DMS153 (cell line): ENCODE measurements around the gene DNTTIP2.
"Not testable (repeated sequence)": the region's sequence is repeated elsewhere in the genome, so short reads cannot be mapped to it uniquely, and the experiment has no call there.

Experiments
- DNase-seq: peaks from one replicate; lab custom pipeline; 2025; lab: John Stamatoyannopoulos, UW

Gene DNTTIP2

DNA sequence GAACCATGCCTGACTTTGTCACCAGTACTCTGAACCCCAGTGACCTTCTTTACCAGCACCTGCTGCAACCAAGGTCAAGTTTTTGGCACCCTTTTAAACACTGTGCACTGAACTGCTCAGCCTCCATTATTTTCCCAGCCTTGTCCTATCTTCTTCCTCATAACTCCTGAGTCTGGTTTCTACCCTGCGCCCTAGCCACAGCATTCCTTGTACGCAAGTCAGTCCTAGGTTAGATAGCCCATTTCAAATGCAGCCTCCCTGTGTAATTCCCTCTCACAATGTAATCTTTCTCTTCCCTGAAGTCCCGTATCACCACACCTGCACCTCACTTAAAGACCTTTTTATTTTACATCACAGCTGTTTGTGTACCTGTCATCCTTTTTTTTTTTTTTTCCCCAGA, 37.2 kb downstream of the DNTTIP2 start:
- no peak for DNase-seq

DNA sequence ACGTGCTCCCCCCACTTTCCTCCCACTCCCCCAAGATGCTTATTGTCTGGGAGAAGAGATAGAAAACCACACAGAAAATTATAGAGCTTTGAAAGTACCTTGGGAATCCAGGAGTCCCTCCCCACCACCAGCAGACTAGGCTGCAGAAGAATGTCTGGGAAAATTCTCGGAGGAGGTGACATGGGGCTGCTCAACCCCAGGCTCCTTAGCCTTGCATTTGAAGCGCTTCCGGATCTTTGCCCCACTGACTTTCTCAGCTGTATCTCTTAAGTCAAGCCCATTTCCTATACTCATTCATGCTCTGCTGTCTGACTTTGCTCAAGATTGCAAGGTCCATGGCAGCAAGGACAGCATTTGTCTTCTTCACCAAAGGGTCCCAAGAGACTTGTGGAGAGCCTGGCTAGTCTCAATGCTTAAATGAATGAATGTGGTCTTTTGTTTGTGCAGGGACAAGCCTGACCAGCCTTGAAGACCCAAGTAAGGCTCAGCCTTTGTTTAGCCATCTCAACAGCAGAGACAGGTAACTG, 38.0 kb downstream of the DNTTIP2 start:
- no peak for DNase-seq

DNA sequence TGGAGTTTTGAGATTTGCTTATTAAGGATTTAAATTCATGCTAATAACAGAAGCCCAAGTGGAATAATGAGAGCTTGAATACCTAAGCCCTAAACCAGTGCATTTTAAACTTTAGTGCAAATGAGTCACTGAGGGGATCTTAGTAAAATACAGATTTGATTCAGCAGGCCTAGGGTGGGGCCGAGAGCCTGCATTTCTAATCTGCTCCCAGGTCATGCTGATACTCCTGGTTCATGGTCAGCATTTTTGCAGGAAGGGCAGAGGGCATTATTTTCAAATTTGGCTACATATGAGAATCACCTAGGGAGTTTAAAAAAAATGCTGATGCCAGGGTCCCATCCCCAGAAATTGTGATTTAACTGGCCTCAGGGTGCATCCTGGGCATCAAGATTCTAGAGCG, 39.3 kb downstream of the DNTTIP2 start:
- DNase-seq = no peak

DNA sequence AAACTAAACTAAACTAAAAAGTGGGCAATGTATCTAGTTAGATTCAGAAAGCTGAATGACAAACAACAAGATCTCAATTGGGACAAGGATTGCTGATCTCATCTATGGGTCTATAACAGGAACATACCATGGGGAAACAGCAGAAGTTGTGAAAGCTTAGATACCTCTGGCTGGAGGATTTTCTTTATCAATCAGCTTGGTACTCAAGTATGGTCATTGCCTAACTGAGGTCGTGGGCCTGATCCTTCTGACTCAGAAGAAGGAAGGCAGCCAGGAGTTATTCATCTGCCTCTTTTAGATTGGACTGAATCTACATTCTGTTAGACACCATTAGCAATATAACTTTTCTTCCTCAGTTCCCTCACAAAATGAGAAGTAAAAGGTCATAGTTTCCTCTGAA, 39.7 kb downstream of the DNTTIP2 start:
- DNase-seq = no peak

DNA sequence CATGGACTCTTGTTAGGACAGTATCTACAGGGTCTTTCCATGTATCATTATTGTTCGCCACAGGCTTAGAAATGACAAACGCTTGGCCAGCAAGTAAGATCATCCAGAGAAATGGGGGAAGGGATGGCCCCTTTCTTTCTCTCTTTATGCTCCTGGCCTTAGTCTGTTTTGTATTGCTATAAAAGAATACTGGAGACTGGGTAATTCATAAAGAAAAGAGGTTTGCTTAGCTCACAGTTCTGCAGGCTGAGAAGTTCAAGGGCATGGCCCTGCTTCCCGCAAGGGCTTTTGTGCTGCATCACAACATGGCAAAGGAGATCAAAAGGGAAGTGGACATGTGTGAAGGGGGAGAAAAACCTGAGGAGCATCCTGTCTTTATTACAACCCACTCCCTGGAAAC, 41.0 kb downstream of the DNTTIP2 start:
- no peak for DNase-seq

DNA sequence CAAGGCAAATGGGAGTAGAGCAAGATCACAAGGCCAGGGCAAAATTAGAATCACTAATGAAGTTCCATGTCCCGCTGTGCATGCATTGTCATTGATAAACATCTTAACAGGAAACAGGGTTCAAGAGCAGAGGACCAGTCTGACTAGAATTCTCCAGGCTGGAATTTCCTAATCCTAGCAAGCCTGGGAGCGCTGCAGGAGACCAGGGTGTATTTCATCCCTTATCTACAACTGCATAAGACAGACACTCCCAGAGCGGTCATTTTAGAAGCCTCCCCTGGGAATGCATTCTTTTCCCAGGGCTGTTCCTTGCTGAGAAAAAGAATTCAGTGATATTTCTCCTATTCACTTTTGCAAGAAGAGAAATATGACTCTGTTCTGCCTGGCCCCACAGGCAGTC, 45.7 kb downstream of the DNTTIP2 start:
- not testable (repeated sequence) for DNase-seq

DNA sequence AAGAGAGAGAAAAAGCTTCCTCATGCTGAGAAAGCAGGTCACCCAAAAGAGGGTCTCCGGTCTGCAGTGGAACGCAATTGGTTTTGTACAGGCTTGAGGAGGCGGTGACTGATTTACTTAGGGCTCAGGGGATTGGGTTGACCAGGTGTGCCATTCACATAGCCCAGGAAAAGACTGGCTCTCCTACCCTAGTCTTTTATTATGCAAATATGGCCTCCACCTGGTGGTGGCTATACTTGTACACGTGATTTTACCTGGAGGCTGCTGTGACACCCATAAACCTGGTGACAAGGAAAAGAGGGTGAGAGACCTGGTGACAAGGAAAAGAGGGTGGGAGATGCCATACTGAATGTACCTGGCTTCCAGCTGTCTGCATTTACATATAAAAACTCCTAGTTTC, 49.9 kb downstream of the DNTTIP2 start:
- DNase-seq = no peak

DNA sequence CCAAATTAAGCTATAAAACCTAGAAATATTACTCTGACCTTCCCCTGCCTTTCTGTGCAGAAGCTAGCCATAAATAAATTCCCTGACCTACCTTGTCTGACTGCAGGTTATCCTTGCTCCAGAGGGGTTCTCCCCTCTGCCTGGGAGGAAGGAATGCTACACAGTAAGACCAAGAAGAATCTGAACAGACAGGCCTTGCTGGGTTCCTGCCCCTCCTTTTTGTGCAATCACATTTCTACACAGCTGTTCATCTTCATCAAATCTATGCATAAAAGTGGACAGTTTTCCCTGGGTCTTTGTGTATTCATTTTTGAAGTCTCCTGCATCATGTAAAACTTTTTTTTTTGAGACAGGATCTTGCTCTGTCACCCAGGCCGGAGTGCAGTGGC, 50.6 kb downstream of the DNTTIP2 start:
- no peak for DNase-seq

DNA sequence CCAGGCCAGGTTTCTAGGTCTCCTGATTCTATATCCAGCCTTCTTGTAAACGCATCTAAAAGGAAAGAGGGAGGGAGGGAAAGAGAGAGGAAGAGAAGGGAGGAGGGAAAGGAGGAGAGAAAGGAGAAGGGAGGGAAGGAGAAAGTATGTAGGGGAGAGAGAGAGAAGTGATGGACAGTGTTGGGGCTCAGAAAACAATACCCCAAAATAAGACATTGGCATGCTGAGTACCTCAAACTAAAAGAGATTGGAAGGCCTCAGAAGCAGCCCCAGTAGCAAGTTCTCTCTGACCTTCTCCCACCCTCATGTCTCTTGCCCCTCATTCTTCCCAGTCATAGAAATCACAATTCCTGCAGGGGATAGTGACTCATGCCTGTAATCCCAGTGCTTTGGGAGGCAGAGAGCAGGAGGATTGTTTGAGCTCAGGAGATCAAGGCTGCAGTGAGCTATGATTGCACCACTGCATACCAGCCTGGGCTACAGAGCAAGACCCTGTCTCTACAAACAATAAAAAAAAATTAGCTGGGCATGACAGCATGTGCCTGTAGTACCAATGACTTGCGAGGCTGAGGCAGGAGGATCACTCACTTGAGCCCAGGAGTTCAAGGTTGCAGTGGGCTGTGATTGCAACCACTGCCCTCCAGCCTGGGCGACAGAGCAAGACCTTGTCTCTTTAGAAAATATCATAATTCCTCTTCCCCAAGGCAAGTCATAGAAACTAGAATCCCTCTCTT, 51.2 kb downstream of the DNTTIP2 start:
- DNase-seq = no peak

DNA sequence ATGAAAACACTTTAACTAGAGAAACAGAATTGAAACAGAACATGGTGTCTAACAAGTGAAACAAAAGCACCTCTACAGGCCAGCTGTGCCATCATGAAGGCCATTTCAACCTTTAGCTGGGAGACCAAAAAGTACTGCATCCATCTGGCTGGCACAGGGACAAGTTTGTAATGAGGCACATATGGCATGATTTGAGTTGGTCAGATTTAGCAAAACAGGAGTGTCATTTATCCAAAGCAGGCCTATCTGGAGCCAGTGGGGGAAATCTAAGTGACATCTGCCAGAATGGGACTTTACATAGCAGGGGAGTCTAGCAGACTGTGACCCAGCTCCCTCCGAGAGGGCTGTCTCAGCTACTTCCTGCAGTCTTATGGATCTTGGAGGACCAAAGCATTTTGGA, 51.9 kb downstream of the DNTTIP2 start:
- DNase-seq = no peak

DNA sequence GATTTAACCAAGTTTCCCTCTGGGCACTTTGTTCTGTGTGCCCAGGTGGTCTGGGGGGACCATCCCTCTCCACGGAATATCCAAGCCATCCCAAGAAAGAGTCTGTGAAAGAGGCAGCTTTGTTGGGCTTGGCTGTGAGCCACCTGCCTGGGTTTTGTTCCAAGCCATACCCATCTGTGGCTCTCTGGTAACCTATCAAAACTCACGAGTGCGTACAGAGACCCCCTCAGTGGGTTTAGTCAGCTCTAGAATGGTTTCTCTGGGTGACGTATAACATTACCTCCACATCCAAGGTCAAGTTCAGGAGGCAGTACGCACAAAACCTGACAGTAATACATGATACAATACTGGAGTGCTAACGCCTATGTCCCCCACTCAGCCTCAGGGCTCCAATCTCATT, 54.2 kb downstream of the DNTTIP2 start:
- DNase-seq = no peak

DNA sequence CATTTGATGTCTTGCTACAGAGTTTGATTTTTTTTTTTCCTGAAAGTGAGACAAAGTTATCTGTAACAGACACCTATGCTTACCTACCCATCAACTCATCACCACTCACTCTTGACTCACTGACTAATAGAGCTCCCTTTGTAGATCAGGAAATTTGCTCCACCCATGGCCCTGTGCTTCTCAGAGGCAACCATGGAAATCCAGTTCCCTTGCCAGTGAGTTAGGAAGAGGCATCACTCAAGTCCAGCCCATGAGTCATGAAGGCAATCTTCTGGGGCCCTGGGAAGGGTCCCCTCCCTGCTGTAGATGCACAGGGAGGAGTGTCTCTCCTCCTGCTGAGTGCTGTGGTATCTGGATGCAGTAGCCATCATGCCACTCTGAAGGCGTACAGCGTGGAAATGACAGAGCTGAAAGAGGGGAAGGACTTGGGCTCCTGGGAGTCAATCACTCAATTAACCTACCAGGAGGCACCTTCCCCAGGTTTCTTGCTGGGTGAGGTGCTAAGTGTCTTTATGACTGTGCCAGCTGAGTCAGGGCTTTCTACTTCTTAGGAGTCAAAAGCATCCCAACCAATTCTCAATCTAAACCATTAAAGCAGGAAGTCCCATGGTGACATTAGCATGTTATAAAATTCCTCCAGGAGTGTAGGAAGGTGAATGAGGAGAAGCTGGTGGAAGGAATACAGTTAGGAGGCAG, 56.1 kb downstream of the DNTTIP2 start:
- DNase-seq = no peak

DNA sequence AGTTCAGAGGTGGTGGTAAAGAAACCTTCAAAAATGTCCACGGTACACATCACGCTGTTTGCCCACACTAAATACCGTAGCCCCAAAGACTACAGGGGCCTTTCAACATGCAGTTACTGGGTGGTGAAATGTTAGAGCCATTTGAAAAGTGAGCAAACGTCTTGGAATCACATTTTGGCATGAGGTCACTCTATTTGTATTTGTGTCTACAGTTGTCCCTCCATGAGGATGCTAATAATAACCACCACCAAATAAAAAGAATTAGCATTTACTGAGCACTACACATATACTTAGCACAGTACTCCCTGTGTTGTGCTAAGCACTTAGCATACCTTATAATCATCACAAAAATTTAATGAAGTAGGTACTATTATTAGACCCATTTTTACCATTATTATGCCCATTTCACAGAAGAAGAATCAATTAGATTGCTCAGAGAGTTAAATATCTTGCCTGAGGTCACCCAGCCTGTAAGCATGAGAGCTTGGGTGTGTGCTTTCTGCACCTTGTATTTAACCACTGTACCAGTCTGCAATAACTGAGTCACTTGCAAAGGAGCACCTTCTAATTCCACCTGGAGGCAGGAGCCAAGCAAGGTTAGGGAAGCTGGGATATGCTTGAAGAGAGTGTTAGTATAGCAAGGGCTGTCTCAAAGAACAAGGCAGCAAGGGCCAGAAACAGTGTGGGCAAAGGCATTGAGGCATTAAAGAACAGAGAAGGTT, 57.4 kb downstream of the DNTTIP2 start:
- DNase-seq = no peak

DNA sequence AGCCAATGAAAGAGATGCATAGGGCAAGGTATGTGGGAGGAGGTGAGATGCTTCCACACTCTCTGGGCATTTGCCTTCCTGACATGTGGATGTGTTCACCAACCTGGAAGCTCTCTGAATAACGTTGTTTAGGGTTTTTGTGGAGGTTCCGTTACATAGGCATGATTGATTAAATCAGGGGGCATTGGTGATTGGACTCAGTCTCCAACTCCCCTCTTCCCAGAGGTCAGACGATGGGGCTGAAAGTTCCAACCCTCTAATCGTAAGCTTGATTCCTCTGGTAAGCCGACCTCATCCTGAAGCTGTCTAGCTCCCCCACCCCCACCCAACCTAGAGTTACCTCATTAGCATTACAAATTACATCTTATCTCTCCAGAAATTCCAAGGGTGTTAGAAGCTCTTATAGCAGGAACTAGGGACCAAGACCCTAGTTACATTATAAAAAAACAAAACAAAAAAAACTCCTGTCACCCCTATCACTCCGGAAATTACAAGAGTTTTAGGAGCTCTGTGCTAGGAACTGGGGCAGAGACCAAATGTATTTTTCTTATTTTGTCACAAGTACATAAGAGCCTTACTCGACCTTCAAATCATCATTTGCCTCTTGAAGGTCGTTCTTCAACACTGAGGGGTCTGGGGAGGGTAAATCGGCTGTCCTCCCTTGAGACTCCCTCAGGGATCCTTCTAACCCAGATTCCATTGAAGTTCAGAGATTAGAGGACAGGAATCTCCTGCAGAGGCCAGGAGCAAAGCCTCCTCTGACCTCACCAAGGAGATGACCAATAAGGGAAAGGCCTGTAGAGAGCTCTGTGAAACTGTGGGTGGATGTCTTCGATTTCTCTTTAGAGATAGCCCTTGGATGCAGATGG, 58.2 kb downstream of the DNTTIP2 start:
- no peak for DNase-seq

DNA sequence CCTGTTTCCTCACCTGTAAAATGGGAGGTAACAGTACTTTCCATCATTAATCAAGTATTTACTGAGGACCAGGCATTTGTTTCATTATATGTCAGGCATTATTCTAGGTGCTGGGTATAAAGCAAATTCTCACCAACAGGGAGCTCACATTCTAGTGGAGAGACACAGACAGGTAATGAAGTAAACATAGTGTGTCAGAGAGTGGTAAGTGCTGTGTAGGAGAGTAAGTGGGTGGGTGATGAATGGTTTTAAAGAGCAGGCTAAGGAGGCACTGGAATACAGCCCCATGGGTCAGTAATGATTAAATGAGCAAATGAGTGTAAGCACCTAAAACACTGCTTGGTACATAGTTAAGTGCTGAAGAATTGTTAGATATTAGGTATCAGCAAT, 60.4 kb downstream of the DNTTIP2 start:
- no peak for DNase-seq

DNA sequence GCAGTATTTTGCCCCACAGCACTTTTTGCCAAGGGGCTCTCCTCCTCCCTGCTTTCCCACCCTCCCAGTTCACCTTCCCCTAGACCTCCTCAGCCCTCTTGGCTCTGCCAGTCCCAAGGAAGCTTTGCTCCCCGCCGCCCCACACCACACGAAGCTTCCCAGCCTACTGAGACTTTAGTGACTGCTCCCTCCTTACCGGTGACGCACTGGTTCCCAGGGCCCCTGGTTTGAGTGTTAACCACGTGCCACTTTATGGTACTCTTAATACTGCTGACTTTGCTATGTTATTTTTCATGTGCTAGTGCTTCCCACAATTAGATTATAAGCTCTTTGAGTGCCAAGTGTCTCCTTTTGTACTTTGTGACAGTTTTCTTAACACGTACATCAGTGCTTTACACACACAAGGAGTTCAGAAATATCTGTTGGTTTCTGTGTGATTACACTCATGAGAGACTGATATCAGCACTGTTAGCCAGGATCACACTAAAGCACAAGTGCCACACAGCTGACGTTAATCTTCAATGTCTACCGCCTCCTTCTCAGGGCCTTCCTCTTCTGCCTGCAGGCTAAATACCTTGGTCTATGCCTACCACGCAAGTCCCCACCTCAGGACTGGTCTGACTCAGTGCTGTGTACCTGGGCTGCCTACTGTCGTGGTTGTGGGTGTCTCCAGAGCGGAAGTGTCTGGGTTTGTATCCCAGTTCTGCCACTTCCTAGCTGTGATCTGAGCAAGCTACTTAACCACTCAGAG, 61.0 kb downstream of the DNTTIP2 start:
- DNase-seq = no peak

DNA sequence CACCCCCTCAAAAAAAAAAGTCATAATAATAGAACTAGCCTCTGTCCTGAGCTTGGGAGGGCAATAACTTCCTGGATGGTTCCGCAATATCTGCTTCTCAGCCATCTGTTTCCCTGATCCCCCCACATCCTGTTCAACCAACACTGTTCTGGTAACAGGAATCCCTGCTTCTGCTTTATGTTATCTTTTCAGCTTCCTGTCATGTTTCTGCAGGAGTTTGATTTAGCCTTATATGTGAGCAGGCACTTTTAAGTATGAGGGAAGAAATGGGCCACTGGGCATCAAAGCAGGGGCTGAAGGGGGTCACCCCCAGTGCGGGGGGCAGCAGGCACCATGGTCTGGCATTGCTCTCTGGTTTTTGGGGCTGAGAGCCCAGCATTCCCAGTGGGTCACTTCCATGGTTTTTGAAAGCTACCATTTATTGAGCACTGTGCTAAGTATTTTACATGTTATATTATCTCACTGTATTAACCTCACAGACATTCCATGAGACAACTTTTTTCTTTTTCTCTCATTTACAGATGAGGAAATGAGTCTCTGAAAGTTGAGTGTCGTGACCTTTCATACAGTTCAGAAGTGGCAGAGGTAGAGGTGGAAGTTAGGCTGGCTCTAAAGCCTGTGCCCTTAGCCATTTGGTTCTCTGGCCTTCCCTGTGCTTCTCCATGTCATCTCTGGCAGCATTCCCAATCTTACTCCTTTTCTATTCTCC, 61.9 kb downstream of the DNTTIP2 start:
- no peak for DNase-seq
